ENCODE results near the gene NTRK3.

DNA sequence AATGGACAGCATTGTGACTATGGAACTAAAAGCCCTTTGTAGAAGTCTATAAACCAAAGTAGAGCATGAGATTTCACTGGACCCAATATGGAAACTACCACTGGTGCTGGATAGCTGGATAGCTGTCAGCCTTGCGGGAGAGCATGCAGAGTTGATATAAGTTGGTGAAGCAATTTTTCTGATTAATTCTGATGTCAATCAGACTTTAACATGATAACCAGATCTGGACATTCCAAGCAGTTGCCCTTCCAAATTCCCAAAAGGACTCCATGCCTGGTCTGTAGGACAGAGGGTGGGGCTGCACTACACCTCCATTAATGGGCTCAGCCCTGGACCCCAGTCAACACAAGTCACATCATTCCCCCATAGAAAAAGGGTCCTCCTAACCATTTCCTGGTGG, 437.8 kb downstream of the NTRK3 start:
- TF ChIP-seq CTCF (IDR thresholded peaks at IDR 0.05; ENCODE audit: borderline replicate concordance, extremely low read depth, low read length, poor library complexity, severe bottlenecking) (no peak), EZH2 (IDR thresholded peaks at IDR 0.05; ENCODE audit: borderline replicate concordance, low read depth, low read length, severe bottlenecking) (no peak)
